Thyroid gland (tissue), 4 donors: ENCODE results near the gene STIL. TPM values are rescaled to one million over a fixed set of nuclear protein-coding genes. Genes with fewer than 3 reads are reported as not detected.

ENCODE experiments used
- DNase-seq, 2 donors: peaks; one replicate each; pipeline ENCODE4 v3.0.0-alpha.2; 2019
- H3K27ac ChIP-seq, 3 donors: fragments of 200-600 bp; sonication (generic); 1 replicate in 2 of 3; 2 replicates in 1 of 3; pipeline ENCODE4 v1.5.1; 2016 to 2019; ENCODE audit warnings: mild to moderate bottlenecking in 1 of 3, moderate library complexity in 1 of 3
- H3K27me3 ChIP-seq: fragments of 200-600 bp; sonication (generic); one replicate; pipeline ENCODE4 v1.5.1; 2019
- H3K36me3 ChIP-seq, 2 donors: fragments of 200-600 bp; sonication (generic); one replicate each; pipeline ENCODE4 v1.5.1; 2016 to 2019
- H3K4me1 ChIP-seq, 2 donors: fragments of 200-600 bp; sonication (generic); one replicate each; pipeline ENCODE4 v1.5.1; 2017 to 2019
- H3K4me3 ChIP-seq, 3 donors: fragments of 200-600 bp; sonication (generic); replicated peaks in 1 of 3; 1 replicate in 2 of 3; 2 replicates in 1 of 3; pipeline ENCODE4 v1.5.1; 2016; ENCODE audit warnings: mild to moderate bottlenecking in 1 of 3
- H3K9me3 ChIP-seq: fragments of 200-600 bp; sonication (generic); one replicate; pipeline ENCODE4 v1.5.1; 2017
- POLR2A ChIP-seq, 2 donors: fragments of 450-650 bp; IDR thresholded peaks; one replicate each; pipeline ENCODE4 v1.6.1; 2017; ENCODE audit warnings: antibody characterized with exemption in 2 of 2, mild to moderate bottlenecking in 2 of 2, moderate library complexity in 1 of 2
- whole genome bisulfite sequencing, 2 donors: methylation state at CpG; one replicate each; pipeline ENCODE4 v1.1.5; 2017; 5-methylcytosine and 5-hydroxymethylcytosine counted together
- intact Hi-C: fragments of 100-400 bp; cut with DNase I; formaldehyde crosslinking; loops from one replicate; pipeline ENCODE4 v1.15.1; 2023
- total RNA-seq, 4 donors: library from RNA; depleted of rRNA; stranded (reverse); fragments of >200 nt; gene quantifications; one replicate each; pipeline ENCODE4 v1.2.3, GENCODE V29; 2016
- TF ChIP-seq, protein P1 (sequence below), 6 experiments: fragments of 200-600 bp in 3 of 6; fragments of 450-650 bp in 3 of 6; sonication (generic) in 3 of 6; IDR thresholded peaks; one replicate each; pipeline ENCODE4 v1.5.1; 2016 to 2019; ENCODE audit warnings: antibody characterized with exemption in 6 of 6, mild to moderate bottlenecking in 2 of 6, inconsistent platforms in 1 of 6, moderate library complexity in 1 of 6

The STIL gene
- total RNA-seq, 4 donors from 2014 or later = 0.93 to 2.5 (median 1.6) TPM

DNA sequence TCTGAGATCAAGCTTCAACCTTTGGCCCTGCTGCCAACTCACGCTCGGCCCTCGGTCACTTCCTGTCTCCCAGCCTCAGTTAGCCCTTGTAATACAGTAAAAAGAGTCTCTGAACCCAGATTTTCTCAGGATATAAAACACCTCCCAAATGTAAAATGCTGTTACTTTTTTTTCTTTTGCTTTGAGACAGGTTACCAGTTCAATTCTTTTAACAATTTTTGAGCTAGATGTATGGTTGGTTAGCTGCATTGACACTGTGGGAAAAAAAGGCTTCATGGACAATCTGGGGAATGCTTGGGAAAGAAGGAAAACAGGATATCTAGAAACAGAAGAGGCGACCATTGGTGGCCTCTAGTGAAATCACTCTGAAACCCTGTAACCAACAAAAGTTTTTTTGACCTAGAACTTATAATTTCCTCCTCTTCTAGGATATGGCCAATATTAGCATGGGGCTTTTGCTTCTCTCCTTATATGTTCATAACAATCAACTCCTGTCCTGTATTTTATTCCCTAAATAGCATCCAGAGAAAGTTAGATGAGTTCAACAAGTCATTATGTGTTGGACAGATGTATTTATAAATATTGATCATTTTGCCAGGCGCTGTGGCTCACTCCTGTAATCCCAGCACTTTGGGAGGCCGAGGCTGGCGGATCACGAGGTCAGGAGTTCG, 21.0 kb upstream of the STIL start:
- 51 to 52% methylated on average over 9 of the region's 9 CpGs for WGBS, 2 donors
- no peak for DNase-seq
- H3K4me1 ChIP-seq = peaks cover 9 to 35% of the 10 kb centered on the region in 2 donors

DNA sequence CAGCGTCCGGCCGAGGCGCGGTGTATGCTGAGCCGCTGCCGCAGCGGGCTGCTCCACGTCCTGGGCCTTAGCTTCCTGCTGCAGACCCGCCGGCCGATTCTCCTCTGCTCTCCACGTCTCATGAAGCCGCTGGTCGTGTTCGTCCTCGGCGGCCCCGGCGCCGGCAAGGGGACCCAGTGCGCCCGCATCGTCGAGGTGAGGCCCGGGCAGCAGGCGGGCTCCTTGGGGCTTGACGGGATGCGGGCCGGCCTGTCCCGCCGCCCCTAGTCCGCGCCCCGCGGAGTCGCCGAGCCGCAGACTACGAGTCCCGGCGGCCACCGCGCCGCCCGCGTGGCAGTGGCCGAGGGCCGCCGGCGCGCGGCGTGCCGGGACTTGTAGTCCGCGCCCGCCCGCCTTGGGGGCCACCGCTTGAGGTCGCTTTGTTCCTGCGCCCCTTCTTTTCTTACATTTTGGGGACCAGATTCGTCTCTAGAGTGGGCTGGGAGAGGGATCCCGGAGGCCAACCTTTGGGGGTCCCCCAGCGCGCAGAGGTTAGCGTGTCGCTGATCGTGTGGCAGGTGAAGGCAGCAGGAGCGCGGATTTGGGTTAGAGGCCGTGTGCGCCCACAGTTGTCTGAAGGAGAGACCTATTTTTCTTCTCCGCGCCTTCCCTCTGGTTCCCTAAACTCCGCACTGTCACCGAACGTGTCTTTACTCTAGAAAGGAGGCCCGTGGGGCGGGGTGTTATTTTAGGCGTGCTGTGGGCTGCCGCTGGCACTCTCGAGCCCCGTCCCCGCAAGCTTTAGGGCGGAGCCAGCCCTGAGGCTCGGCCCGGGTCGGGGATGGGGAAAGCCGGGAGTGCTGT, 20.2 kb upstream of the STIL start:
- Histone ChIP-seq H3K36me3 (no peaks in the 10 kb centered on the region), H3K4me1 (peaks cover 9 to 35% of the 10 kb centered on the region in 2 donors), H3K4me3 (peak overlapping the region; percentile 77 to 91 (median 84)), H3K27ac (peak overlapping the region; percentile 86 to 98 (median 95)), H3K27me3 (no peaks in the 10 kb centered on the region), H3K9me3 (no peaks in the 10 kb centered on the region)
- peak; percentile 76 for DNase-seq
- intact Hi-C loops = loop anchor here (10.0 kb wide), 1 partner anchor 149 kb away; no protein-coding TSS in a partner anchor
- WGBS, 2 donors = 0 to 1% methylated on average over 18 to 19 of the region's 90 CpGs
- TF ChIP-seq POLR2A (IDR thresholded peaks at IDR 0.05) = peak; percentile 11 to 48
- TF ChIP-seq, protein P1, sequence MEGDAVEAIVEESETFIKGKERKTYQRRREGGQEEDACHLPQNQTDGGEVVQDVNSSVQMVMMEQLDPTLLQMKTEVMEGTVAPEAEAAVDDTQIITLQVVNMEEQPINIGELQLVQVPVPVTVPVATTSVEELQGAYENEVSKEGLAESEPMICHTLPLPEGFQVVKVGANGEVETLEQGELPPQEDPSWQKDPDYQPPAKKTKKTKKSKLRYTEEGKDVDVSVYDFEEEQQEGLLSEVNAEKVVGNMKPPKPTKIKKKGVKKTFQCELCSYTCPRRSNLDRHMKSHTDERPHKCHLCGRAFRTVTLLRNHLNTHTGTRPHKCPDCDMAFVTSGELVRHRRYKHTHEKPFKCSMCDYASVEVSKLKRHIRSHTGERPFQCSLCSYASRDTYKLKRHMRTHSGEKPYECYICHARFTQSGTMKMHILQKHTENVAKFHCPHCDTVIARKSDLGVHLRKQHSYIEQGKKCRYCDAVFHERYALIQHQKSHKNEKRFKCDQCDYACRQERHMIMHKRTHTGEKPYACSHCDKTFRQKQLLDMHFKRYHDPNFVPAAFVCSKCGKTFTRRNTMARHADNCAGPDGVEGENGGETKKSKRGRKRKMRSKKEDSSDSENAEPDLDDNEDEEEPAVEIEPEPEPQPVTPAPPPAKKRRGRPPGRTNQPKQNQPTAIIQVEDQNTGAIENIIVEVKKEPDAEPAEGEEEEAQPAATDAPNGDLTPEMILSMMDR (IDR thresholded peaks at IDR 0.05) = peak in 1 of 6 experiments; percentile 40

More for the DNA sequence above, 21.0 kb upstream of the STIL start:
- no peaks in the 10 kb centered on the region for H3K9me3 ChIP-seq
- H3K27ac ChIP-seq = peak overlapping the region; percentile 86 to 98 (median 95)
- H3K4me3 ChIP-seq = peak overlapping the region; percentile 77 to 91 (median 84)
- TF ChIP-seq, protein P1 (IDR thresholded peaks at IDR 0.05) = no peak
- no peak for TF ChIP-seq POLR2A (IDR thresholded peaks at IDR 0.05)
- intact Hi-C loops = loop anchor here (10.0 kb wide), 1 partner anchor 150 kb away; no protein-coding TSS in a partner anchor
- H3K27me3 ChIP-seq = no peaks in the 10 kb centered on the region
- no peaks in the 10 kb centered on the region for H3K36me3 ChIP-seq

DNA sequence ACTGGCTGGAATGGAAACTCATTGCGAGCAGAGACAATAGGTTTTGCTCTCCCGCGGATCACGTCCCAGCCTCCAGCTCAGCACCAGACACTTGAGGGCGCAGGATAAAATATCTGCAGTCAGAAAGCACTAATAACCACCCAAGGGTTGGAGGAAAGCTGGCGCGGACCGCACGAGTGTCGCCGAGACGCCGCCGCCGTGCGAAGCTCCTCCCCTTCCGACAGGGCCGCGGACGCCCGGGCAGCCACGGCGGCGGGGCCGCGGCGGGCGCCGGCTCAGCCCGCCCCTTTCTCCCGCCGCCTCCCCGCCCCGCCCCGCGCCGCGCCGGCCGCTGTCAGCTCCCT, 19.6 kb upstream of the STIL start, which contains the start of gene CMPK1:
TSS of gene CMPK1 (plus strand) at position 213 of the 344 bp plus-strand sequence. CDS start 156 bp downstream, outside the sequence.
- Histone ChIP-seq H3K4me3 (peak within 1 kb of the TSS; percentile 77 to 91 (median 84)), H3K27ac (peak within 1 kb of the TSS; percentile 86 to 98 (median 95)), H3K36me3 (no peaks in the 10 kb centered on the region), H3K4me1 (peaks cover 9 to 35% of the 10 kb centered on the region in 2 donors), H3K27me3 (no peaks in the 10 kb centered on the region), H3K9me3 (no peaks in the 10 kb centered on the region)
- TF ChIP-seq, protein P1 (IDR thresholded peaks at IDR 0.05) = no peak
- TF ChIP-seq POLR2A (IDR thresholded peaks at IDR 0.05) = peak in 1 of 2 donors; percentile 63
- peak; percentile 85 to 86 for DNase-seq
- 0 to 1% methylated on average over 22 to 37 of the region's 40 CpGs for WGBS, 2 donors
- intact Hi-C loops = loop anchor here (10.0 kb wide), 1 partner anchor 149 kb away; no protein-coding TSS in a partner anchor

DNA sequence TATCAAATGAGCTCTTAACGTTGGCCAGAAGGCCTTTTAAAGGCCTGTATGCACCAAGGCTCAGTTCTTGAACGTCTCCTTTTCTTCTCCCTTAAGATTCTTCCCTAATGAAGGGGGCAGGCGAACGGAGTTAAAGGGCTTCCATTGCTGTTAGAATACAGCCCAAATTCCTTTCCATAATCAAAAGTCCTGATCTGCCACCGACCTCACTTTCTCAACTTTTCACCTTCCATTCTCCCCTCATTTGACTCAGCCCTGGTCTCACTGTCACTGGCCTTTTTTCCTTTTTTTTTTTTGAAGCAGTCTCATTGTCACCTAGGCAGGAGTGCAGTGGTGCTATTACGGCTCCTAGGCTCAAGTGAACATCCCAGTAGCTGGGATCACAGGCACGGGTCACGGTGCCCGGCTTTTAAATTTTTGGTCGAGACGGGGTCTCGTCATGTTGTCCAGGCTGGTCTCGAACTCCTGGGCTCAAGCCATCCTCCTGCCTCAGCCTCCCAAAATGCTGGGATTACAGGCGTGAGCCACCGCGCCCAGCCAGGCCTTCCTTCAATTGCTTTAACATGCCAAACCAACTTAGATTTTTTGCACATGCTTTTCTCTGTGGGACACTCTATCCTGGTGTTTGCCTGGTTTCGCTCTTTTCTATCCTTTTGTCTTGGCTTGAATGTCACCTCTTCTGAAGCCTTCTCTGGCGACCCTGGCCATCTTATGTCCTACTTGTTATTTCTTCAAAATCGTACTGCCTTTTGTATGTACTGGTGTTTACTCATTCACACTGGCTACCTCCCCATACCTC, 19.0 kb upstream of the STIL start:
- H3K27ac ChIP-seq = peak overlapping the region; percentile 21 to 98 (median 95)
- intact Hi-C loops = loop anchor here (10.0 kb wide), 1 partner anchor 148 kb away; no protein-coding TSS in a partner anchor
- 44 to 45% methylated on average over 19 of the region's 19 CpGs for WGBS, 2 donors
- H3K9me3 ChIP-seq = no peaks in the 10 kb centered on the region
- no peaks in the 10 kb centered on the region for H3K27me3 ChIP-seq
- peaks cover 4 to 32% of the 10 kb centered on the region in 2 donors for H3K4me1 ChIP-seq
- TF ChIP-seq POLR2A (IDR thresholded peaks at IDR 0.05) = no peak
- TF ChIP-seq, protein P1 (IDR thresholded peaks at IDR 0.05) = no peak
- peak in 1 of 2 donors; percentile 5 for DNase-seq
- H3K36me3 ChIP-seq = no peaks in the 10 kb centered on the region
- H3K4me3 ChIP-seq = peak overlapping the region in 2 of 3 donors; percentile 3 to 91
